ENCODE data around the gene CLEC14A.

DNA sequence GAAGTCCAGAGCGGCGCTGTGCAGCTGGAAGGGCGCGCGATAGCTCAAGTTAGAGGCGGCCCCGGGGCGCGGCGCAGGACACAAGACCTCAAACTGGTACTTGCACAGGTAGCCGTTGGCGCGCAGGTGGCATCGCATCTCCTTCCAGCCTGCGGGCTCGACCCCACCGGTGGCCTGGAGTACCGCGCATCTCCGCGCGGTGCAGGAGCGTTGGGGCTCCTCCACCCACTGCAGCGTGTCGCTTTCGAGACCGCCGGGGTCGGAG lies 553 bp downstream of the CLEC14A start:
- TF ChIP-seq, protein P1, sequence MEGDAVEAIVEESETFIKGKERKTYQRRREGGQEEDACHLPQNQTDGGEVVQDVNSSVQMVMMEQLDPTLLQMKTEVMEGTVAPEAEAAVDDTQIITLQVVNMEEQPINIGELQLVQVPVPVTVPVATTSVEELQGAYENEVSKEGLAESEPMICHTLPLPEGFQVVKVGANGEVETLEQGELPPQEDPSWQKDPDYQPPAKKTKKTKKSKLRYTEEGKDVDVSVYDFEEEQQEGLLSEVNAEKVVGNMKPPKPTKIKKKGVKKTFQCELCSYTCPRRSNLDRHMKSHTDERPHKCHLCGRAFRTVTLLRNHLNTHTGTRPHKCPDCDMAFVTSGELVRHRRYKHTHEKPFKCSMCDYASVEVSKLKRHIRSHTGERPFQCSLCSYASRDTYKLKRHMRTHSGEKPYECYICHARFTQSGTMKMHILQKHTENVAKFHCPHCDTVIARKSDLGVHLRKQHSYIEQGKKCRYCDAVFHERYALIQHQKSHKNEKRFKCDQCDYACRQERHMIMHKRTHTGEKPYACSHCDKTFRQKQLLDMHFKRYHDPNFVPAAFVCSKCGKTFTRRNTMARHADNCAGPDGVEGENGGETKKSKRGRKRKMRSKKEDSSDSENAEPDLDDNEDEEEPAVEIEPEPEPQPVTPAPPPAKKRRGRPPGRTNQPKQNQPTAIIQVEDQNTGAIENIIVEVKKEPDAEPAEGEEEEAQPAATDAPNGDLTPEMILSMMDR (IDR thresholded peaks at IDR 0.05 in 2 of 3, conservative IDR thresholded peaks at IDR 0.05 in 1 of 3; ENCODE audit: insufficient read depth in 2 of 3, low read depth in 1 of 3, low read length in 3 of 3), result no peak
- TF ChIP-seq XRCC5 (IDR thresholded peaks at IDR 0.05; ENCODE audit: low read depth, low read length), result no peak
- no peak for TF ChIP-seq DPF2 (IDR thresholded peaks at IDR 0.05)
- TF ChIP-seq BHLHE40 (IDR thresholded peaks at IDR 0.05; ENCODE audit: low read length), result no peak
- no peak for TF ChIP-seq ZFX (CRISPR knock-in tag; IDR thresholded peaks at IDR 0.05)
